MM.1S (cell line): Measurements from ENCODE around the gene NTRK2.

Source experiments
- DNase-seq: peaks from one replicate; pipeline ENCODE4 v3.0.0-alpha.2; 2015
- H2AFZ ChIP-seq: fragments of 300-600 bp; sonication (generic); 2 replicates; pipeline ENCODE4 v1.6.0; 2016; ENCODE audit warnings: antibody characterized with exemption, low read length
- H3F3A ChIP-seq: fragments of 300-600 bp; sonication (generic); 2 replicates; pipeline ENCODE4 v1.6.1; 2016; ENCODE audit warnings: mild to moderate bottlenecking, antibody characterized with exemption, low read length, moderate library complexity, mixed read lengths; ENCODE audit not compliant: insufficient read depth
- H3K27ac ChIP-seq: fragments of 300-600 bp; sonication (generic); 2 replicates; pipeline ENCODE4 v1.5.1; 2016; ENCODE audit warnings: mild to moderate bottlenecking, low read length
- H3K27me3 ChIP-seq: fragments of 300-600 bp; sonication (generic); replicated peaks from 2 replicates; pipeline ENCODE4 v1.6.0; 2016; ENCODE audit warnings: low read length; ENCODE audit not compliant: insufficient read depth
- H3K36me3 ChIP-seq: fragments of 300-600 bp; sonication (generic); replicated peaks from 2 replicates; pipeline ENCODE4 v1.6.1; 2016; ENCODE audit warnings: mild to moderate bottlenecking, low read length, mixed read lengths; ENCODE audit not compliant: insufficient read depth
- H3K4me1 ChIP-seq: fragments of 300-600 bp; sonication (generic); 2 replicates; pipeline ENCODE4 v1.6.1; 2016; ENCODE audit warnings: low read length, mixed read lengths
- H3K4me2 ChIP-seq: fragments of 300-600 bp; sonication (generic); 2 replicates; pipeline ENCODE4 v1.6.0; 2016; ENCODE audit warnings: low read depth, low read length
- H3K4me3 ChIP-seq: fragments of 300-600 bp; sonication (generic); 2 replicates; pipeline ENCODE4 v1.5.1; 2016; ENCODE audit warnings: low read length, mixed read lengths
- H3K79me2 ChIP-seq: fragments of 300-600 bp; sonication (generic); 2 replicates; pipeline ENCODE4 v1.6.1; 2016; ENCODE audit warnings: mixed run types, low read length, mixed read lengths
- H3K9ac ChIP-seq: fragments of 300-600 bp; sonication (generic); 2 replicates; pipeline ENCODE4 v1.6.1; 2016; ENCODE audit warnings: low read length, mixed read lengths
- H3K9me2 ChIP-seq: fragments of 300-600 bp; sonication (generic); replicated peaks from 2 replicates; pipeline ENCODE4 v1.6.1; 2016; ENCODE audit warnings: mild to moderate bottlenecking, low read length, mixed read lengths; ENCODE audit not compliant: insufficient read depth
- H3K9me3 ChIP-seq: fragments of 300-600 bp; sonication (generic); replicated peaks from 2 replicates; pipeline ENCODE4 v1.6.1; 2016; ENCODE audit warnings: mild to moderate bottlenecking, low read length, mixed read lengths; ENCODE audit not compliant: insufficient read depth
- H4K20me1 ChIP-seq: fragments of 300-600 bp; sonication (generic); 2 replicates; pipeline ENCODE4 v1.6.1; 2016; ENCODE audit warnings: mild to moderate bottlenecking, low read length, moderate library complexity, mixed read lengths; ENCODE audit not compliant: insufficient read depth
- EZH2 ChIP-seq: fragments of 300-600 bp; sonication (generic); optimal IDR thresholded peaks from 2 replicates; pipeline ENCODE3; 2017; ENCODE audit warnings: low read depth, mild to moderate bottlenecking, antibody characterized with exemption, low read length, mixed read lengths
- EZH2phosphoT487 ChIP-seq: fragments of 300-600 bp; sonication (generic); IDR thresholded peaks from 2 replicates; pipeline ENCODE4 v1.6.1; 2018; ENCODE audit warnings: antibody characterized with exemption, low read length
- TF ChIP-seq, protein P1 (sequence below): fragments of 300-600 bp; sonication (generic); IDR thresholded peaks from 2 replicates; pipeline ENCODE4 v1.5.1; 2016; ENCODE audit warnings: antibody characterized with exemption, low read length, mixed read lengths

Gene NTRK2

DNA sequence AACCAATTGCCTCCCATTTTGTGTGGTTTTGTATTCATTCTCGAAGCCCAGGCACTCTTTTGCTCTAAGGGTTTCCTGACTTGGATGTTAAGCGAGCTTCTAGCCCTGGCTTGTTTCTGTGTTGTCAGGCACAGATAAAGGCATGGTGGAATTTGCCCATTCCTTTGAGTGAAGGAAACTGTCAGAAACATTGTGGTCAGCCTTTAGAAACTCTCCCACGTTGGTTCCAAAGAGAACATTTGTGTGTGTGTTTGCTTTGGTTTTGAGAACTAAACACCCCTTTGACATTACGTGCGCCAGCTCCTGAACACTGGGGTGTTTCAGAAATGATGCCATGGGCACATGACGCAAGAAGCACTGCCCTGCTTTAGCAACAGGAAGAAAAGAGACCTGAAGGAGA is 320.9 kb downstream of the NTRK2 start:
- no peaks in the 10 kb centered on the region for H3K9me2 ChIP-seq
- DNase-seq = no peak
- no peaks in the 10 kb centered on the region for H3K79me2 ChIP-seq
- no peak for TF ChIP-seq EZH2phosphoT487
- no peak for TF ChIP-seq EZH2
- TF ChIP-seq, protein P1, sequence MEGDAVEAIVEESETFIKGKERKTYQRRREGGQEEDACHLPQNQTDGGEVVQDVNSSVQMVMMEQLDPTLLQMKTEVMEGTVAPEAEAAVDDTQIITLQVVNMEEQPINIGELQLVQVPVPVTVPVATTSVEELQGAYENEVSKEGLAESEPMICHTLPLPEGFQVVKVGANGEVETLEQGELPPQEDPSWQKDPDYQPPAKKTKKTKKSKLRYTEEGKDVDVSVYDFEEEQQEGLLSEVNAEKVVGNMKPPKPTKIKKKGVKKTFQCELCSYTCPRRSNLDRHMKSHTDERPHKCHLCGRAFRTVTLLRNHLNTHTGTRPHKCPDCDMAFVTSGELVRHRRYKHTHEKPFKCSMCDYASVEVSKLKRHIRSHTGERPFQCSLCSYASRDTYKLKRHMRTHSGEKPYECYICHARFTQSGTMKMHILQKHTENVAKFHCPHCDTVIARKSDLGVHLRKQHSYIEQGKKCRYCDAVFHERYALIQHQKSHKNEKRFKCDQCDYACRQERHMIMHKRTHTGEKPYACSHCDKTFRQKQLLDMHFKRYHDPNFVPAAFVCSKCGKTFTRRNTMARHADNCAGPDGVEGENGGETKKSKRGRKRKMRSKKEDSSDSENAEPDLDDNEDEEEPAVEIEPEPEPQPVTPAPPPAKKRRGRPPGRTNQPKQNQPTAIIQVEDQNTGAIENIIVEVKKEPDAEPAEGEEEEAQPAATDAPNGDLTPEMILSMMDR = no peak
- no peaks in the 10 kb centered on the region for H3K36me3 ChIP-seq
- no peak overlapping the region for H3K4me3 ChIP-seq
- no peak overlapping the region for H2AFZ ChIP-seq
- H3F3A ChIP-seq = no peaks in the 10 kb centered on the region
- H3K27ac ChIP-seq = no peak overlapping the region
- no peaks in the 10 kb centered on the region for H4K20me1 ChIP-seq
- no peak overlapping the region for H3K9ac ChIP-seq
- no peaks in the 10 kb centered on the region for H3K9me3 ChIP-seq
- no peaks in the 10 kb centered on the region for H3K27me3 ChIP-seq
- H3K4me1 ChIP-seq = no peaks in the 10 kb centered on the region
- no peak overlapping the region for H3K4me2 ChIP-seq

DNA sequence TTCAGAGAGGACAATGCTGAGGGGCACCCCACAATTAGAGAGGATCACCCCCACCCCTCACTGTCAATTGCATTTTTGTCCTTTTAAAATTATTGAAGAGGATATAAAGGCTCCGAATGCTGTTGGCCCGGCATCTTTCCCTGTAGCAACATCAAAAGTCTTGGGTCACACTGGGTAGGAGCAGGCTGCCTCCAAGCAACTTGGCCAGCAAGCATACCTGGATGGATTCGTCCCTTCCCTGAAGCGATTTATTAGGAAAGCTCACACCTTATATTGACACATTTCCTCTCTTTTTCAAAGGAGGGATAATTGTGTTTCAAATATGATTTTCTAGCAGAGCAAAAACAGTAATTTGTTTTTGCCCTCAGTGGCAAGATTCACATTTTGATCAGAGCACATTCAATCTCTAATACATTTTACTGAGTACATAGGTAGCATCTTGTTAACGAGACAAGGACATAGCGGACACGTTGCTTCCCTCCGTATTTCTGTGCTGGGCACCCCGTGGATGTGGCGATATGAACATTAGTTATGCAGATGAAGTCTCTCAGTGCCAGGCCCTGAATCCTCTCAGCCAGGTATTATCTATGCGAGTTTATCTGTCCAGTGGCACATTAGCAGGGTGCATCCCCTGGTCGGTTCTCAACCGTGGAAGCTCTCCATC is 321.5 kb downstream of the NTRK2 start:
- no peak overlapping the region for H3K27ac ChIP-seq
- no peaks in the 10 kb centered on the region for H4K20me1 ChIP-seq
- no peaks in the 10 kb centered on the region for H3K36me3 ChIP-seq
- H2AFZ ChIP-seq = no peak overlapping the region
- no peaks in the 10 kb centered on the region for H3K79me2 ChIP-seq
- no peaks in the 10 kb centered on the region for H3K9me2 ChIP-seq
- H3F3A ChIP-seq = no peaks in the 10 kb centered on the region
- TF ChIP-seq, protein P1 = no peak
- TF ChIP-seq EZH2phosphoT487 (no peak), EZH2 (no peak)
- H3K27me3 ChIP-seq = no peaks in the 10 kb centered on the region
- no peak for DNase-seq
- no peak overlapping the region for H3K9ac ChIP-seq
- H3K4me3 ChIP-seq = no peak overlapping the region
- no peaks in the 10 kb centered on the region for H3K4me1 ChIP-seq
- H3K4me2 ChIP-seq = no peak overlapping the region
- no peaks in the 10 kb centered on the region for H3K9me3 ChIP-seq

DNA sequence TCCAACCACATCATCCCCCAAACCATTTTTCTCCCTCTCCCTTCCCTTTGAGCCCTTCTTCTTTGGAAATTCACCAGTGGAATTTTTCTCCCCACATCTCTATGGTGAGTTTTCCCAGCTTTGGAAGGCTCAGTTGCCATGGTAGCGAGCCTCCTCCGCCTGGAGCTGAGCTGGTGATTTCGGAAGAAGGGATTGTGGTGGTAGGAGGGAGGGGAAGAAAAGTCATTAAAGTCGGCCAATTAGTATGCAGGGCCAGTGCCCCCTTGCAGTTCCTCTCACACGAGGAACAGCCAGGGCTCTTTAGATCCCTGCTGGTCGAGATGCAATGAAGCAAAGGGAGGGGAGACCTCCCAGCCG is 322.0 kb downstream of the NTRK2 start:
- no peaks in the 10 kb centered on the region for H3K27me3 ChIP-seq
- no peak overlapping the region for H2AFZ ChIP-seq
- no peak overlapping the region for H3K4me3 ChIP-seq
- H3K9me2 ChIP-seq = no peaks in the 10 kb centered on the region
- no peaks in the 10 kb centered on the region for H3K36me3 ChIP-seq
- H3F3A ChIP-seq = no peaks in the 10 kb centered on the region
- no peaks in the 10 kb centered on the region for H3K4me1 ChIP-seq
- H3K9me3 ChIP-seq = no peaks in the 10 kb centered on the region
- H3K79me2 ChIP-seq = no peaks in the 10 kb centered on the region
- no peak overlapping the region for H3K4me2 ChIP-seq
- TF ChIP-seq EZH2phosphoT487 = no peak
- TF ChIP-seq EZH2 = no peak
- TF ChIP-seq, protein P1 = no peak
- no peaks in the 10 kb centered on the region for H4K20me1 ChIP-seq
- no peak overlapping the region for H3K27ac ChIP-seq
- no peak for DNase-seq
- no peak overlapping the region for H3K9ac ChIP-seq
